Measurements from ENCODE around the gene ZNF385A.
A peak's percentile ranks its signal among the peaks of the same experiment; 100 is the strongest.

ZNF385A gene

DNA sequence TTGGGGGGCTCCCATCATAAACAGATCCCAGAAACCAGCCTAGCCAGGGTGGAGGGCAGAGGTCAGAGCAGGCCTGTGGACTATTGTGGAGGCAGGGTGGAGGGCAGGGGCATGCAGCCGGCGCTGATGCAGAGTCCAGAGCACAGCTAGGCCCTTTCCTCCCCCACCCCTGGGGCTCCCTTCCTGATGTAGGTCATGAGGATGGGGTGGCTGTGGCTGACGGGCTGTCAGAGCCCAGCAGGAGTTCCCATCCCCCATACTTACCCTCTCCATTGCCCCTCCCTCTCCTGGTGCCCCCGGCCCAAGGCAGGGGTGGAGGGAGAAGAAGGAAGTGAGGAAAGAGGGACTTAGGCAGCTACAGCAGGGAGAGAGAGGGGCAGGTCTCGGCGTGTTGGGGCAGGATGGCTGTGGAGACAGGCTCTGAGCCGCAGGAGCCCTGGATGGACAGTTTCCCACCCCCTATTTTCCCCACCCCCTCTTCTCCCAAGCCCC, 5.7 kb upstream of the ZNF385A start:
- POLR2A ChIA-PET, result interaction anchor here (0.6 kb wide), 1 partner anchor 9 kb away, joined by 3 read pairs; no protein-coding TSS in a partner anchor
- TF ChIP-seq ZBTB49 (tag by site-specific recombination; IDR thresholded peaks at IDR 0.05; ENCODE audit: low read depth) (no peak), ZNF629 (tag by site-specific recombination; IDR thresholded peaks at IDR 0.05) (no peak), ZNF23 (tag by site-specific recombination; IDR thresholded peaks at IDR 0.05; ENCODE audit: borderline replicate concordance) (no peak), RBAK (tag by site-specific recombination; IDR thresholded peaks at IDR 0.05) (no peak), ZNF571 (tag by site-specific recombination; IDR thresholded peaks at IDR 0.05) (no peak), ZSCAN5A (tag by site-specific recombination; IDR thresholded peaks at IDR 0.05) (no peak), ZBTB6 (tag by site-specific recombination; IDR thresholded peaks at IDR 0.05) (no peak), ZNF341 (tag by site-specific recombination; IDR thresholded peaks at IDR 0.05; ENCODE audit: low read depth) (no peak), YY2 (tag by site-specific recombination; IDR thresholded peaks at IDR 0.05) (no peak), ZNF518A (tag by site-specific recombination; conservative IDR thresholded peaks at IDR 0.05; ENCODE audit: low read depth) (no peak), TRIM28 (IDR thresholded peaks at IDR 0.05; ENCODE audit: borderline replicate concordance, low read length) (no peak), GLIS2 (tag by site-specific recombination; IDR thresholded peaks at IDR 0.05) (peak; percentile 45; the same call in 1 of the 2 replicates), ZNF658 (tag by site-specific recombination; IDR thresholded peaks at IDR 0.05) (no peak), ZIC2 (tag by site-specific recombination; IDR thresholded peaks at IDR 0.05) (peak; percentile 70), ZBTB48 (tag by site-specific recombination; IDR thresholded peaks at IDR 0.05) (0 out of 2 replicates have a peak, but pooled peaks have one; percentile 31), SP7 (tag by site-specific recombination; IDR thresholded peaks at IDR 0.05) (0 out of 2 replicates have a peak, but pooled peaks have one; percentile 29)
- TF ChIP-seq, protein P1, sequence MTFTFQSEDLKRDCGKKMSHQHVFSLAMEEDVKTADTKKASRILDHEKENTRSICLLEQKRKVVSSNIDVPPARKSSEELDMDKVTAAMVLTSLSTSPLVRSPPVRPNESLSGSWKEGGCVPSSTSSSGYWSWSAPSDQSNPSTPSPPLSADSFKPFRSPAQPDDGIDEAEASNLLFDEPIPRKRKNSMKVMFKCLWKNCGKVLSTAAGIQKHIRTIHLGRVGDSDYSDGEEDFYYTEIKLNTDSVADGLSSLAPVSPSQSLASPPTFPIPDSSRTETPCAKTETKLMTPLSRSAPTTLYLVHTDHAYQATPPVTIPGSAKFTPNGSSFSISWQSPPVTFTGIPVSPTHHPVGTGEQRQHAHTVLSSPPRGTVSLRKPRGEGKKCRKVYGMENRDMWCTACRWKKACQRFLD (tag by site-specific recombination; IDR thresholded peaks at IDR 0.05), result no peak
- TF ChIP-seq, protein P2, sequence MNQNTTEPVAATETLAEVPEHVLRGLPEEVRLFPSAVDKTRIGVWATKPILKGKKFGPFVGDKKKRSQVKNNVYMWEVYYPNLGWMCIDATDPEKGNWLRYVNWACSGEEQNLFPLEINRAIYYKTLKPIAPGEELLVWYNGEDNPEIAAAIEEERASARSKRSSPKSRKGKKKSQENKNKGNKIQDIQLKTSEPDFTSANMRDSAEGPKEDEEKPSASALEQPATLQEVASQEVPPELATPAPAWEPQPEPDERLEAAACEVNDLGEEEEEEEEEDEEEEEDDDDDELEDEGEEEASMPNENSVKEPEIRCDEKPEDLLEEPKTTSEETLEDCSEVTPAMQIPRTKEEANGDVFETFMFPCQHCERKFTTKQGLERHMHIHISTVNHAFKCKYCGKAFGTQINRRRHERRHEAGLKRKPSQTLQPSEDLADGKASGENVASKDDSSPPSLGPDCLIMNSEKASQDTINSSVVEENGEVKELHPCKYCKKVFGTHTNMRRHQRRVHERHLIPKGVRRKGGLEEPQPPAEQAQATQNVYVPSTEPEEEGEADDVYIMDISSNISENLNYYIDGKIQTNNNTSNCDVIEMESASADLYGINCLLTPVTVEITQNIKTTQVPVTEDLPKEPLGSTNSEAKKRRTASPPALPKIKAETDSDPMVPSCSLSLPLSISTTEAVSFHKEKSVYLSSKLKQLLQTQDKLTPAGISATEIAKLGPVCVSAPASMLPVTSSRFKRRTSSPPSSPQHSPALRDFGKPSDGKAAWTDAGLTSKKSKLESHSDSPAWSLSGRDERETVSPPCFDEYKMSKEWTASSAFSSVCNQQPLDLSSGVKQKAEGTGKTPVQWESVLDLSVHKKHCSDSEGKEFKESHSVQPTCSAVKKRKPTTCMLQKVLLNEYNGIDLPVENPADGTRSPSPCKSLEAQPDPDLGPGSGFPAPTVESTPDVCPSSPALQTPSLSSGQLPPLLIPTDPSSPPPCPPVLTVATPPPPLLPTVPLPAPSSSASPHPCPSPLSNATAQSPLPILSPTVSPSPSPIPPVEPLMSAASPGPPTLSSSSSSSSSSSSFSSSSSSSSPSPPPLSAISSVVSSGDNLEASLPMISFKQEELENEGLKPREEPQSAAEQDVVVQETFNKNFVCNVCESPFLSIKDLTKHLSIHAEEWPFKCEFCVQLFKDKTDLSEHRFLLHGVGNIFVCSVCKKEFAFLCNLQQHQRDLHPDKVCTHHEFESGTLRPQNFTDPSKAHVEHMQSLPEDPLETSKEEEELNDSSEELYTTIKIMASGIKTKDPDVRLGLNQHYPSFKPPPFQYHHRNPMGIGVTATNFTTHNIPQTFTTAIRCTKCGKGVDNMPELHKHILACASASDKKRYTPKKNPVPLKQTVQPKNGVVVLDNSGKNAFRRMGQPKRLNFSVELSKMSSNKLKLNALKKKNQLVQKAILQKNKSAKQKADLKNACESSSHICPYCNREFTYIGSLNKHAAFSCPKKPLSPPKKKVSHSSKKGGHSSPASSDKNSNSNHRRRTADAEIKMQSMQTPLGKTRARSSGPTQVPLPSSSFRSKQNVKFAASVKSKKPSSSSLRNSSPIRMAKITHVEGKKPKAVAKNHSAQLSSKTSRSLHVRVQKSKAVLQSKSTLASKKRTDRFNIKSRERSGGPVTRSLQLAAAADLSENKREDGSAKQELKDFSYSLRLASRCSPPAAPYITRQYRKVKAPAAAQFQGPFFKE (tag by site-specific recombination; IDR thresholded peaks at IDR 0.05; ENCODE audit: borderline replicate concordance), result no peak
- TF ChIP-seq, protein P3, sequence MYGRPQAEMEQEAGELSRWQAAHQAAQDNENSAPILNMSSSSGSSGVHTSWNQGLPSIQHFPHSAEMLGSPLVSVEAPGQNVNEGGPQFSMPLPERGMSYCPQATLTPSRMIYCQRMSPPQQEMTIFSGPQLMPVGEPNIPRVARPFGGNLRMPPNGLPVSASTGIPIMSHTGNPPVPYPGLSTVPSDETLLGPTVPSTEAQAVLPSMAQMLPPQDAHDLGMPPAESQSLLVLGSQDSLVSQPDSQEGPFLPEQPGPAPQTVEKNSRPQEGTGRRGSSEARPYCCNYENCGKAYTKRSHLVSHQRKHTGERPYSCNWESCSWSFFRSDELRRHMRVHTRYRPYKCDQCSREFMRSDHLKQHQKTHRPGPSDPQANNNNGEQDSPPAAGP (tag by site-specific recombination; IDR thresholded peaks at IDR 0.05), result peak; percentile 21; the same call in 1 of the 2 replicates

More for the DNA sequence above, 5.7 kb upstream of the ZNF385A start:
- H3K36me3 ChIP-seq (ENCODE audit: control insufficient read depth in 2 of 2, insufficient read depth in 1 of 2, low read length in 2 of 2), result peaks cover 0 to 9% of the 10 kb centered on the region in 2 experiments; a peak in 1 of 3 replicates
- no peaks in the 10 kb centered on the region for H3K9me3 ChIP-seq (ENCODE audit: control insufficient read depth, insufficient read depth, low read depth, low read length)
- H3K4me3 ChIP-seq (ENCODE audit: low read depth, low read length), result peak overlapping the region; percentile 8; the same call in 1 of the 2 replicates
- H3K27ac ChIP-seq (ENCODE audit: extremely low read depth, low read depth, low read length), result no peak overlapping the region
- CTCF ChIA-PET, result interaction anchor here (0.6 to 4.8 kb wide), 3 partner anchors 10 to 156 kb away, joined by 4 to 61 read pairs (median 52); no protein-coding TSS in a partner anchor
- peaks cover 25% of the 10 kb centered on the region for H3K4me1 ChIP-seq (ENCODE audit: control insufficient read depth, insufficient read depth, low read length)
